NCI-H526 (cell line): ENCODE results near the gene CHST7.

Experiments used
- DNase-seq, 2 experiments: peaks; one replicate each; lab custom pipeline; 2025; lab: John Stamatoyannopoulos, UW

CHST7 gene

DNA sequence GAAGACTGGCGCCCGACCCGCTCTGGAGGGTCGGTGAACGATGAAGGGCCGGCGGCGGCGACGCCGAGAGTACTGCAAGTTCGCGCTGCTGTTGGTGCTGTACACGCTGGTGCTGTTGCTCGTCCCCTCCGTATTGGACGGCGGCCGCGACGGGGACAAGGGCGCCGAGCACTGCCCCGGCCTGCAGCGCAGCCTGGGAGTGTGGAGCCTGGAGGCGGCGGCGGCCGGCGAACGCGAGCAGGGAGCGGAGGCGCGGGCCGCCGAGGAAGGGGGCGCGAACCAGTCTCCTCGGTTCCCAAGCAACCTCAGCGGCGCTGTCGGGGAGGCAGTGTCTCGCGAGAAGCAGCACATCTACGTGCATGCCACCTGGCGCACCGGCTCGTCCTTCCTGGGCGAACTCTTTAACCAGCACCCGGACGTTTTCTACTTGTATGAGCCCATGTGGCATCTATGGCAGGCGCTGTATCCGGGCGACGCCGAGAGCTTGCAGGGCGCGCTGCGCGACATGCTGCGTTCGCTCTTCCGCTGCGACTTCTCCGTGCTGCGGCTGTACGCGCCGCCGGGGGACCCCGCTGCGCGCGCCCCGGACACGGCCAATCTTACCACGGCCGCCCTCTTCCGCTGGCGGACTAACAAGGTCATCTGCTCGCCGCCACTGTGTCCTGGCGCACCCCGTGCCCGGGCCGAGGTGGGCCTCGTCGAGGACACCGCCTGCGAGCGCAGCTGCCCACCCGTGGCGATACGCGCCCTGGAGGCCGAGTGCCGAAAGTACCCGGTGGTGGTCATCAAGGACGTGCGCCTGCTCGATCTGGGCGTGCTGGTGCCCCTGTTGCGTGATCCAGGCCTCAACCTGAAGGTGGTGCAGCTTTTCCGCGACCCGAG lies 568 bp downstream of the CHST7 start:
- DNase-seq: peak; percentile 46 to 69

DNA sequence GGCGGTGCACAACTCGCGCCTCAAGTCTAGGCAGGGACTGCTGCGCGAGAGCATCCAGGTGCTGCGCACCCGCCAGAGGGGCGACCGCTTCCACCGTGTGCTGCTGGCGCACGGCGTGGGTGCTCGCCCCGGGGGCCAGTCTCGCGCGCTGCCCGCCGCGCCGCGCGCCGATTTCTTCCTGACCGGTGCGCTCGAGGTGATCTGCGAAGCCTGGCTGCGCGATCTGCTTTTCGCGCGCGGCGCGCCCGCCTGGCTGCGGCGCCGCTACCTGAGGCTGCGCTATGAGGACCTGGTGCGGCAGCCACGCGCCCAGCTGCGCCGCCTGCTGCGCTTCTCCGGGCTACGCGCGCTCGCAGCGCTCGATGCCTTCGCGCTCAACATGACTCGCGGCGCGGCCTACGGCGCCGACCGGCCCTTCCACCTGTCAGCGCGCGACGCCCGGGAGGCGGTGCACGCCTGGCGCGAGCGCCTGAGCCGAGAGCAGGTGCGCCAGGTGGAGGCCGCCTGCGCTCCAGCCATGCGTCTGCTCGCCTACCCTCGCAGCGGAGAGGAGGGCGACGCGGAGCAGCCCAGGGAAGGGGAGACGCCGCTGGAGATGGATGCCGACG lies 1.3 kb downstream of the CHST7 start:
- DNase-seq: peak; percentile 42 to 82

DNA sequence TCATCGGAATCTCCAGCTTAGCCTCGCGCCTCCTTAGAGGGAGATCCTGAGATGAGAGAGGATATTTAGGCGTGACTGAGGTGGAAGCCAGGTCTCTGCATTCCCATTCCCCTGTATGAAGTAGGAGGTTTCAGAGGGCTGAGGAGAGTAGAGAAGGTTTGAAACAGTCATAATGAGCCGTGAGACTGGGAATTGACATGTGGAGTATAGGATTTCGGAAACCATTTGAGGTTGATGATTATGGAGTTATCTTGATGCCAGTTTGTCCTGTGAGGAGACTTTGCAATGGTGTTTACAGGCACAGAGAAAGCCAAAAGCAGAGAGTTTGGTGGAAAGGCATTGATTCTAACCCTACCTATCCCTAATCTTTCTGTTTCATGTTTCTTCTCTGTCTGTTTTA lies 2.0 kb downstream of the CHST7 start:
- DNase-seq: no peak

DNA sequence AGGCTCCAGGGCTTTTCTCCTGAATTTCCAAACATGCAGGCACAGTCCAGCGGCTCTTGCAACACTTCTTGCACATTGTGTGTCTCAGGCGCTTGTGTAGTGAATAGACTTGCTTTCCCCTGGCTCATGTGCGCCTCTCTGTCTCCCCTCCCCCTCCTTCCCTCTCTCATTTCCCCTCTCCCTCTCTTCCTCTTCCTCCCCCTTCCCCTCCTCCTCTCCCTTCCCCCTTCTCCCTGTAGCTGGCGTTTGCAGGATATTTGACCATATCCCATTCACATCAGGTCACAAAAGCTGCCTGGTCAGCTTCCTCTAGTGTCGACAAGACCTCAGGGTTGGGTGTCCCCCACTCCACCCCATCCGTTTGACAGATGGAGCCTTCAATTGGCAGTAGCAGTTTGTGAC lies 2.4 kb downstream of the CHST7 start:
- peak in 1 of 2 experiments; percentile 41 for DNase-seq

DNA sequence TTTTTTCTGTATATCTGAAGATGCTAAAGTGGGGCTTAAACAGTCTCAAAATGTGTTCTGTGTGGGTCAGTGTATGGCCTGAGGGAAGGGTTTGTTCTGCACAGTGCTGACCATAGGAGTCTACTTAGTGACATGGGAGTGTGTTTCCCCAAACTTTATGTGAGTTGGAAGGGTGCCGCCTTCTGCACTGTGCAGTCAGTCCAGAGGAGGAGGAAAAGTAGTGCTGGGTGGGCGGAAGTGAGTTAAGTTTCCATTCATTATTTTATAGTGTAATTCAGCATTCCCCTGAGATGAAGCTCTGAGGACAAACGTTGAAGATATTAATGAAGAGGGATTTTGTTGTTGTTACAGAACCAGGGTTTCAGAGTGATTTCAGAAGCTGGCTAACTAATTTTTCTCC lies 2.9 kb downstream of the CHST7 start:
- DNase-seq: no peak

DNA sequence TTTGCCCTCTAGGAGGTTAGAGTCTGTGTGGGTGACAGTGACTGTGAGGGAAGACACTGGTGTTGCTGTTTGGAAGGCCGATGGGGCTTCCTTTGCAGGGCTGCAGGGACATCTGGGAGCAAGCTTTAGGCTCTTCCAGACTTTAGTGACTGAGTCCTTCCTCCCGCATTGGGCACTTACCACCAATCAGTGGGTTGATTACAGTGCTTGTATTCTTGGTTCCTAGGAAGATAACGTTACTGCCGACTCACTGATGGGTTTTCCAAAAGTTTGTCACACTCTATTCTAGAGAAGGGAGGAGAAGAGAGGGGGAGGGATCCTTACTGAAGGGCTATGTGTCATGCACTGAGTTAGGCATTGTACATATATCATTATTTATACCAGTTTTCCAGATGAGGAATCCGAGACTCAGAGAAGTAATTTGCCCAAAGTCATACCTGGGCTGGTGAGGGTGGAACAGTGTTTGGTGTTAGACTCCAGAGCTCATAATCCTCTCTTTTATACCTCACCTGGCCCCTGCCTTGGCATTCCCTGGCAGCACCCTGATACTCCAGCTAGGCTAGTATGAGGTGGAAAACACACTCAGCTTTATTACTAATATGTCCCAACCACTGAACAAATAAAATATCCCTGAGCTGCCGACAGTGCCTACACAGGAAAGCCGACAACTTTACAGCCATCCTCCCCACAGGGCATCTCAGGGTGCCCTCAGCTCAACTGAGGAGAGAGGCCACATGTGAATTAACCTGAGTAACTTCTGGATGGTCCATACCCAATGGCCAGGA lies 3.8 kb downstream of the CHST7 start:
- DNase-seq: no peak

DNA sequence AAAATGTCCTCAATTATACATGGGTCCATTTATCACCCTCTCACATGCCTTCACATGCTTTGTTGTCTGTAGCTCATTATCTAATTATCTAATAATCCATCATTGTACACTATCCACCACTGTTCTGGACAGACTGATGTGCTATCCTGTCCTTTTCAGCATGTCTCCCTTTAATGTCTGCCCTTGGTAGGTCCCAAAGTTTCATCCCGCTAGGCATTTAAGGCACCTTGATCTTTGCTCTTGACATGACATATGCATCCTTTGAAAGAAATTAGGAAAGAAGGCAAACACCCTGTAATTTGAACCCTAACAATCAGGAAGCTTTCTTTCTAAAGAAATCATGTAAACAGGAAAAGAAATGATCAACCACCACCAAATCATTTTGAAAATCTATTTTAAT lies 5.7 kb downstream of the CHST7 start:
- DNase-seq: no peak

DNA sequence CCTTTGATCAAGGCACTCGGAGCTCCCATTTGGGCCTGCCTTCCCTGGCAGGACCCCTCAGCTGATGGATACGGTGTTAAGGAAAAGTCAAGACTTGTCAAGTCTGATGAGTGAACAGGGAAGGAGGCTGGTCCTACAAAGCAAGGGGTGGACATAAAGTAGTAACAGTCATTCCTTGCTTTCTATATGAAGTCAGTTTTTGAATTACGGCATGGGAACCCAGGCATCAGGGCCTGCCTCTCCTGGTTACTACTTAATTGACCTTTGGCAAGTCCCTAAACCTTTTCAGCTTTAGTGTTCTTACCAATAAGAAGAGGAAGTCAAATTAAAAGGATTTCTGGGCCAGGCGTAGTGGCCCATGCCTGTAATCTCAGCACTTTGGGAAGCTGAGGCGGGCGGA lies 7.0 kb downstream of the CHST7 start:
- no peak for DNase-seq

DNA sequence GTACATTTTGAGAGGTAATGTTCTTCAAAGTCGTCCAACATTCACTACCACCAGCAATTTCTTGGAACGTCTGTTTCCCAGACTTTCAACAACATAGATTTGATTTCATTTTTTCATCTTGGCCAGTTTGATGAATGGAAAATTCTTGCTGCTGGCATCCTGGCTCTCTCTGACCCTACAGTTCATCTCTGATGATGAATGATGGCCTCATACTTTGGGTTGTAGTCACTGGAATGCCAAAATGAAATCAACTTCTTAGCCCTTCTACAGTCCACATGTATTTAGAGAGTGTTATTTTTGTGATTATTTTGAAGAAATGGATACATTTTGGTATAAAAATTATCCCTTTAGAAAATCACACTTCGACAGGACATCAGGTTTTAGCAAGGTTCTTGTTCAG lies 8.8 kb downstream of the CHST7 start:
- DNase-seq: no peak

DNA sequence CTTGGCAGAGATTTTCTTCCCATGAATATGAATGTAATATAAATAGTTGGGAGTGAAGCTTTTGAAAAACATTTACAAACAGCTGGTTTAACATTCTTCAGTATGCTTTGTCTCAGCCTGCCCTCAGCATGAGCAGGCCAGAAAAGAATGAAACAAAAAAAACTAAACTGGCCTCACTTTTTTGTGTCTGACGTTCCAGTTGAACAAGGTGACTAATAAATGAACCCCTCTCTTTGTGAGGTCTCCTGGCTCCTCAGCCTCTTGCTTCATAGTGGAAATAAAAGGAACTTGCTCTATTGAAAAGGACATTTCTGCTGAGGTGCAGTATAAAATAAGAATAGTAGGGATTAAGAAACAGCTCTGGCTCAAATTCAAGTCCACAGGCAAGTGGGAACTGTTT lies 9.4 kb downstream of the CHST7 start:
- DNase-seq: no peak

DNA sequence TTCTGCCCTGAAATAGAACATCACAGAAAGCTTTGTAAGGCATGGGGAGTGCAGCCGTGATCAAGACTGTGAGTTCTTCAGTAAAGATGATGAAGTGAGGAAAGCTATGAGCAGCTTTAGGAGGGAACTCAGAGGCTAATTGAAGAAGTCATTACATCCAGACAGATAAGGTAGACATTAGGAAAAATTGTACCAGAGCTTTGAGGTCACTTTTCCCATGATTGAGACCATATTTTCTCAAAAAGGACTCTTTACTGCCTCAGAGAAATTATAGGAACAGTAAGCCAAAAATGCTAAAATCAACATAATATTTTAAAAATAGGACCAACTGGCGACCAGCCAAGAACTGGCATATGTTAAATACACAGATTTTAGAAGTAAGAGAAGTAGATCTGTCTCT lies 11.2 kb downstream of the CHST7 start:
- DNase-seq: no peak

DNA sequence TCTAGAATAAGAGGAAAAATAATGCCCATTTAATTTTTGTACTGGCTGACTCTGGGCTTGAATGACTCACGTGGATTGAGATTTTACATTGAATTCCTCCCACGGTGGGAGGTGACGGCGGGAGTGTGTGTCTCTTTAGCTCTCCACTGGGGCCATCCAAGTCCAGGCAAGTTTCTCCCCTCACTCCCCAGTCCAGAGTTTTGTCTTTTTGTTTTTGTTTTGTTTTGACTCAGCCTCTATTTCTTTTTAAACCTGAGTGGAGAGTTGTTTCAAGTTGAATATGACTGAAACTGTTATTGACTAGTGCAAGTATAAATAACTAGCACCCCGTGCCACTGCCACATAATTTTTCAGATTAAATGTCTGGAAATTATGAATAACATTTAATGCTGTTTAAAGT lies 13.6 kb downstream of the CHST7 start:
- no peak for DNase-seq

DNA sequence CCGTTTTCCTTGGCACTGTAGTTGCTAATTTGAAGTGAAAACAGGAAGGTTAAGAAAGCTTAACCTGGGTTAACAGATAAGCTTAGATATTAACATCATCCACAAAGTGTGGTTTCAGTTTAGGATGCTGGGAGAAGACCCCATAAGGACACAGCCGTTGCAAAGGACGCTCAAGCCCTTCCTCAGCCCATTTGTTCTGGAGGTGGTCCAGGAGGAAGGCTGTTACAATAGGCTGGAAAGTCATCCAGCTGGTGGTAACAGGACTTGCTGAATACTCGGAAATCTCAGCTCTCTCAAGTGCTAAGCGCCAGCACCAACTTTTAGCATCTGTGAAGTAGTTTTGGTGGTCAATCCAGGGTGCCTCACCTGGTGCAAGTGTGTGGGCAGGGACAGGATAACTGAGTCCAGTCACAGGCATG lies 14.2 kb downstream of the CHST7 start:
- no peak for DNase-seq

DNA sequence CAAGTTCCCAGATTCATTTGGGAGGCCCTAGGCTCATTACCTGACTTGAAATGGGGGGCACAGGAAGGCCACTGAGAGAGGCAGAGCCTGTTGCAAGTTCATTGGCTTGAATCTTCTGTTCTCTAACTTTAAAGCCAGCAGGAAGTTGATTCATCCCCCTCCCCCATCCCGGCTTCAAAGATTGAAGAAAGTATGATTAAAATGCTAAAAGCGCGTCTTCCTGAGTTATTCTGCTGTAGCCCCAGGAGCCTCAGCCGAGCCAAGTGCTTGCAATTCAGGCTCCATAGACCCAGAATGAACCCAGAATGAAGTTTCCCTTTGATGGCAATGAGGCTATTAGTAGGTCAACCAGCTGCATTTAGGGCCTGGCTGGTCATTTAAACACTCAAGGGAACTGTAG lies 14.7 kb downstream of the CHST7 start:
- no peak for DNase-seq

DNA sequence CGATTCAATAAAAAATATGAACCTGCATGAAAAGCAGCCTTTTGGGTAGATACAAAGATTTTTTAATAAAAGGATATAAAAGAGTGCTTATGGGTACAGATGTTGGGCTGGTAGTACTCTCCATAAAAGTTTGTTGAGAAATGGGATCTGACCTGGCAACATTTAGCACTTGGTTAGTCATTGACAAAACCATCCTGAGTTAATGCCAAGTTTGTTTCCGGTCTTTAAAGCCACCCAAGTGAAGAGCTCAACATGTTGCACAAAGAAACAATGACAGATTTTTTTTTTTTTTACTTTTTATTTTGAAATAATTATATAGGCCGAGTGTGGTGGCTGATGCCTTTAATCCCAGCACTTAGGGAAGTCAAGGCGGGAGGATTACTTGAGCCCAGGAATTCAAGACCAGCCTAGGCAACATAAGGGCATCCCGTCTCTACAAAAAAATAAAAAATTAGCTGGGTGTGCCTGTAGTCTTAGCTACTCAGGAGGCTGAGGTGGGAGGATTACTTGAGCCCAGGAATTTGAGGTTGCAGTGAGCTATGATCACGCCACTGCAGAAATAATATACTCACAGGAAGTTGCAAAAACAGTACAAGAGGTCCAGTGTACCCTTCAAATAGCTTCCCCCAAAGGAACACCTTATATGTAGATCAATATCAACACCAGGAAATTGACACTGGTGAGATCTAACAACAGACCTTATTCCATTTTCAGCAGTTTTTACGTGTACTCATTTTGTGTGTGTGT lies 16.6 kb downstream of the CHST7 start:
- no peak for DNase-seq

DNA sequence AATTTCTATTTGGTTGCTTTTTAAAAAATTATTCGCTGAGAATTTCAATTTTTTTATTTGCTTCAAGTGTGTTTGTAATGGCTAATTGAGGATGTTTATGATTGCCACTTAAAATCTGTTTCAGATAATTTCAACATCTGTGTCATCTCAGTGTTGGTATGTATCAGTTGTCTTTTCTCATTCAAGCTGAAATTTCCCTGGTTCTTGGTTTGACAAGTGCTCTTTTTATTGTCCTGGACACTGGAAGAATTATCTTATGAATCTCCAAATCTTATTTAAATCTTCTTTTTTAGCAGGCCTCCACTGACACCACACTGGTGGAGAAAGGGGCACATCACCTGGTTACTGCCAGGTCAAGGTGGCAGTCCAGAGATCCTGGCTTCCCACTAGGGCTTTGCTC lies 21.5 kb downstream of the CHST7 start:
- DNase-seq: no peak

DNA sequence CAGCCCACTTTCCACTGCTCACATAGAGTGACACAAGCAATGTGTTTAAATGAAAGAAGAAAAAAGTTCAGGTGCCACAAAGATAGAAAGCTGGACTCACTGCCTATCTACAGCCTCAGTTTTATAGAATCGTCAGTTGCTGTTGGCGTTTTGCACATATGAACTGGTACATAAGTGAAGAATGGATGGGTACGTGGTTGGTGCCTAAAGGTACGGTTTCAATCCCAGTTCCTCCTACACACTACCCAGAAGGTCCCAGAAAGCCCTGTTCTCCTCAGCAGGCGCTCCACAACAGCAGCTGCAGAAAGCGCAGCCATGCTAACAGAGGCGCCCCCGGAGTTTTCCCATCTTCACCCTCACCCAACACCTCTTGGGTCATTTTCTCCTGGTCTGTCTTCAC lies 23.6 kb downstream of the CHST7 start:
- no peak for DNase-seq

DNA sequence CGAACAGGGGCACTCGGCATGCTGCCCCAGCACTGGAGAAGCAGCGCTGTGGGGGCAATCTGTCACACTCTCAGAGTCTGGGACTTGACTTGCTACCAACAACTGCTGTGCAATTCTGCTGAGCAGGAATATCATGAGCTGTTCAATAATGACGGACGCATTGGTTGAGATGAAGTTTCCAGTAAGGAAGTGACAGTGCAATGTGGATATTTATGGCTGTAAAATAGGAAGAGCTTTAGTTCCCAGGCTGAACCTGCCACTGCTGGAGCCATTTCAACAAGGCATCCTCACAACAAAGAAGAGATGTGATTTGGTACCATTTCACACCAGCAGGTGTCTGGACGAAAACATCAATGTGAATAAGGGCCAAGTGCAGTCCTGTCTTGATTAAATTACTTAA lies 24.2 kb downstream of the CHST7 start:
- DNase-seq: no peak

DNA sequence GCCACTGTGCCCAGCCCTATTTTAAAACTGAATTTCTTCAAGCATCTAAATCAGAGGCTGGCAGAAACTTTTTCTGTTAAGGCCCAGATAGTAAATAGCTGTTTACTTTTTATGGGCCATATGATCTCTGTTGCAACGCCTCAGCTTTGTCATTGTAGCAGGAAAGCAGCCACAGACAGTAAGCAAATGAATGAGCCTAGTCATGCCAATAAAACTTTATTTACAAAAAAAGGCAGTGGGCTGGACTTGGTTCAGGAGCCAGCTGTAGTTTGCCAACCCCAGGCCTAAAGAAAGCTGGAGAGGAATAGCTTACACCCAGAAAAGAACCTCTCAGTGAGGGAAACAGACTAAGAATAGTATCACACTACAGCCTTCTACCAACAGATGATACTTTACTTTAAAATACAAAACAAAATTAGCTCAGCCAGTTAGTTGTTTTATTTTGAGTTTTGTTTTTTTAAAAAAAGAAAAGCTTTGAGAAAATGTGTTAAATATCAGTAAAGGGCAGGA lies 25.5 kb downstream of the CHST7 start:
- DNase-seq: no peak

DNA sequence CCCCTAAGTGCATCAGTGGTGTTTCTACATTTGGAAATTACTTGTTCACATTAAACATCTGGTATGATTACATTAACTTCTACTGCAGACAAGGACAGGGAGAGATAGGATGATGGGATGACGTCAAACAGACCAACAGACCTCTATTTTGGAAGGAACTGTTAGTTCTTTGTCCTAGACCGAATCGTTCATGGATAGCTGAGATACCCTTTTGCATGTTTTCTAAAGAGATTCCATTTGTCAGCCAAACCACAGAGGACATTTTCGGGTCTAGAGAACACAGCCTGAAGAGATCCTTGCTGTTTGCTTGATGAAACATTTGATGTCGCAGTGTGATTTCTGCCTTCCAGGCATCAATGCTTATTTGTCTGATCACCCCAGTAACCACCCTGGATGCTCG lies 27.7 kb downstream of the CHST7 start:
- no peak for DNase-seq

DNA sequence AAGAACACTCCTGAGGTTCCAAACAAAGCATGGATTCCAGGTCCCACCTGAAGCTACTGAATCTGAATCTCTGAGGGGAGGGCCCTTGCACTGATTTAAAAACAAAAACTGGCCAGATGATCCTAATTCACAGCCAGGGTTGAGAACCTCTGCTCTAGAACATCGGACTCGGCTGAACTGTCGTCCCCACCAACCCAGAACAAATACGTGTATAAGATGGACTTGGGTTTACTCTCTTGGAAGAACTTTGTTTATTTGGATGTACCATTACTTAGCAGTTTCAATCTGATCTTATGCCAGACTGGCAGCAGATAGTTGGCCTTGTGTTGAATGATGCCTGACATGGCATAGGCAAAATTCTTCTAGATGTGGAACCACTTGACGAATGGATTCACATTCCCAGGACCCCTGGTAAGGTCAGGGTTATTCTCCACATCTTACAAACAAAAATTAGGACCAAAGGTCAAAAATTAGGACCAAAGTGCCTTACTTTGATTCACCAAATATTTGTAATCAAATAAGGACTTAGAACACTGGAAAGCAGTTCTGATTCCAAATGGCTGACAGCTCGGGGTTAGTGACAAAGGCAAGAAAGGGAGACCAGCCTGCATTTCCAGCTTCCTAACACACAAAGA lies 29.0 kb downstream of the CHST7 start:
- DNase-seq: no peak

DNA sequence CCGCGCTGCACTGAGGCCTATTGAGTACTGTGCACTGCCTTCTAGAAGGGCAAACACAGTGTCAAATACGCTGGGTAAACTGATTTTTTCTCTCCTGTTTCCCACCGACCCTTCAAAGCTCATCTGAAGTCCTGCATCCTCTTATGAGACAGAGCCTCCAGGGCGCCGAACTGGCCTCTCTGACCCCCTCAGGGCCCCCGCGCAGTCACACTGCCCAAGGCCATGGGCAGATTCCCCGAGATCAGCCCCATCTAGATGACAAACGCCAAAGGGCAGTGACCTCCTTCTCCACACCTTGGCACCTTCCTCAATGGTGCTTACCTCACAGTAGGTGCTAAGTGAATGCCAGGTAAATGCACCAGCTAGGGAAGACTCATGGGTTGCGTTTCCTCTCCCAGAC lies 34.4 kb downstream of the CHST7 start:
- DNase-seq: no peak
